B cell (primary cell): ENCODE results near the gene PARD3B. TPM values are rescaled to one million over a fixed set of nuclear protein-coding genes. Genes with fewer than 3 reads are reported as not detected.

Source experiments
- ATAC-seq: fragments of 200-7000 bp; cut with Tn5 transposase; one replicate; pipeline ENCODE4 v1.10.0; 2021; ENCODE audit warnings: low read depth, mild to moderate bottlenecking, moderate number of reproducible peaks, moderate library complexity
- CTCF ChIA-PET: fragments of 350-600 bp; sonication (Branson Sonifier 250); formaldehyde crosslinking; loops from one replicate; lab custom pipeline; 2021; ENCODE audit warnings: antibody characterized with exemption, inconsistent platforms; lab: Charles Lee
- POLR2A ChIA-PET: fragments of 350-600 bp; sonication (Branson Sonifier 250); formaldehyde crosslinking; loops from one replicate; lab custom pipeline; 2021; ENCODE audit warnings: antibody characterized with exemption; lab: Charles Lee
- DNase-seq: peaks from one replicate; pipeline ENCODE4 v3.0.0; 2013
- H2AFZ ChIP-seq: 2 replicates; pipeline ENCODE4 v1.6.1; 2012; ENCODE audit warnings: mild to moderate bottlenecking, low read depth, low read length; ENCODE audit not compliant: insufficient read depth, poor library complexity, severe bottlenecking
- H3K27ac ChIP-seq, 2 donors: 1 replicate in 1 of 2; 2 replicates in 1 of 2; pipeline ENCODE4 v1.5.1; 2012 to 2013; ENCODE audit warnings: low read length in 2 of 2, mild to moderate bottlenecking in 2 of 2, moderate library complexity in 1 of 2
- H3K27me3 ChIP-seq, 4 experiments: fragments of 200-600 bp in 1 of 4; sonication (generic) in 1 of 4; replicated peaks in 1 of 4; 1 replicate in 2 of 4; 2 replicates in 2 of 4; pipeline versions ENCODE4 v1.6.1 to v1.7.0; 2013 to 2016; ENCODE audit warnings: low read length in 3 of 4, mild to moderate bottlenecking in 2 of 4, mixed read lengths in 1 of 4, moderate library complexity in 1 of 4; ENCODE audit not compliant: insufficient read depth in 4 of 4, control insufficient read depth in 3 of 4; ENCODE audit errors: control extremely low read depth in 1 of 4
- H3K36me3 ChIP-seq, 2 experiments: replicated peaks in 1 of 2; 1 replicate in 1 of 2; 2 replicates in 1 of 2; pipeline versions ENCODE4 v1.6.1 to v1.7.1; 2013; ENCODE audit warnings: low read length in 1 of 2; ENCODE audit not compliant: insufficient read depth in 2 of 2, control insufficient read depth in 1 of 2; ENCODE audit errors: control extremely low read depth in 1 of 2, extremely low read depth in 1 of 2
- H3K4me1 ChIP-seq, 2 donors: fragments of 200-600 bp in 1 of 2; sonication (generic) in 1 of 2; 1 replicate in 1 of 2; 2 replicates in 1 of 2; pipeline versions ENCODE4 v1.5.1 to v1.6.1; 2013 to 2017; ENCODE audit warnings: low read length in 2 of 2; ENCODE audit not compliant: control insufficient read depth in 2 of 2, insufficient read depth in 2 of 2
- H3K4me2 ChIP-seq: replicated peaks from 2 replicates; pipeline ENCODE3; 2012; ENCODE audit warnings: mild to moderate bottlenecking, low read depth, low read length; ENCODE audit not compliant: poor library complexity, severe bottlenecking
- H3K4me3 ChIP-seq, 5 experiments: fragments of 200-600 bp in 1 of 5; sonication (generic) in 1 of 5; 1 replicate in 3 of 5; 2 replicates in 2 of 5; pipeline versions ENCODE4 v1.5.1 to v1.7.0; 2011 to 2016; ENCODE audit warnings: low read length in 4 of 5, mild to moderate bottlenecking in 4 of 5, low read depth in 2 of 5, control low read depth in 1 of 5, moderate library complexity in 1 of 5; ENCODE audit not compliant: insufficient read depth in 1 of 5; ENCODE audit errors: control extremely low read depth in 1 of 5, extremely low read depth in 1 of 5
- H3K79me2 ChIP-seq: fragments of 200-600 bp; sonication (generic); one replicate; pipeline ENCODE4 v1.6.0; 2016; ENCODE audit warnings: low read length; ENCODE audit not compliant: control insufficient read depth, insufficient read depth
- H3K9ac ChIP-seq: fragments of 200-600 bp; sonication (generic); 2 replicates; pipeline ENCODE4 v1.6.1; 2017; ENCODE audit warnings: mild to moderate bottlenecking, low read length, moderate library complexity
- H3K9me3 ChIP-seq, 3 donors: one replicate each; pipeline versions ENCODE4 v1.6.1 to v1.7.1; 2013; ENCODE audit warnings: low read length in 2 of 3; ENCODE audit not compliant: control insufficient read depth in 2 of 3, insufficient read depth in 1 of 3; ENCODE audit errors: control extremely low read depth in 1 of 3
- H4K20me1 ChIP-seq: 2 replicates; pipeline ENCODE4 v1.6.0; 2012; ENCODE audit warnings: mild to moderate bottlenecking, low read length; ENCODE audit not compliant: insufficient read depth, control insufficient read depth, poor library complexity, severe bottlenecking
- H3K27ac Mint-ChIP-seq: one replicate; pipeline ENCODE4 v1.8.0; 2021; ENCODE audit warnings: mixed read lengths
- H3K27me3 Mint-ChIP-seq: one replicate; pipeline ENCODE4 v1.8.0; 2021; ENCODE audit warnings: mixed read lengths
- H3K4me1 Mint-ChIP-seq: one replicate; pipeline ENCODE4 v1.8.0; 2021; ENCODE audit warnings: mixed read lengths
- H3K4me3 Mint-ChIP-seq: one replicate; pipeline ENCODE4 v1.8.0; 2021; ENCODE audit warnings: mixed read lengths
- H3K9me3 Mint-ChIP-seq: one replicate; pipeline ENCODE4 v1.8.0; 2022; ENCODE audit warnings: mixed read lengths; ENCODE audit not compliant: insufficient read depth
- CTCF ChIP-seq: fragments of 200-600 bp; IDR thresholded peaks from one replicate; pipeline ENCODE4 v1.8.0; 2022; ENCODE audit warnings: antibody characterized with exemption, mild to moderate bottlenecking
- EZH2 ChIP-seq: IDR thresholded peaks from 2 replicates; pipeline ENCODE4 v1.6.1; 2012; ENCODE audit warnings: borderline replicate concordance, low read depth, mild to moderate bottlenecking, moderate library complexity, low read length; ENCODE audit not compliant: insufficient read depth, poor library complexity, severe bottlenecking
- WGBS: methylation state at CpG from one replicate; pipeline ENCODE4 v1.1.5; 2013; ENCODE audit warnings: missing lambda C conversion rate; ENCODE audit not compliant: insufficient coverage; 5-methylcytosine and 5-hydroxymethylcytosine counted together
- intact Hi-C: fragments of 100-400 bp; cut with micrococcal nuclease; formaldehyde crosslinking; loops from one replicate; pipeline ENCODE4 v1.10.0; 2022
- polyA plus RNA-seq: library from polyadenylated mRNA; depleted of rRNA; stranded (reverse); fragments of >200 nt; gene quantifications from 2 replicates; pipeline ENCODE4 v1.2.3, GENCODE V29; 2012
- total RNA-seq, 2 donors: library from RNA; stranded (reverse); fragments of 120-200 nt in 1 of 2; gene quantifications; 1 replicate in 1 of 2; 2 replicates in 1 of 2; pipeline versions ENCODE4 v1.2.3 to v1.2.4, GENCODE V29; 2013 to 2022

PARD3B gene
- total and polyA plus RNA-seq, 2 donors (not counting 1 experiment from before 2014, with no cell fraction given): not detected

- DNase-seq: no peak
- H3K27me3 Mint-ChIP-seq: no peaks in the 10 kb centered on the region
- H3K4me1 Mint-ChIP-seq: no peaks in the 10 kb centered on the region
- no peak overlapping the region for H2AFZ ChIP-seq
- no peak overlapping the region for H3K4me3 Mint-ChIP-seq
- TF ChIP-seq CTCF (no peak), EZH2 (no peak)
- ChIA-PET POLR2A (no interaction called here), CTCF (no interaction called here)
- H3K79me2 ChIP-seq: no peaks in the 10 kb centered on the region
- H3K9ac ChIP-seq: no peak overlapping the region
- H3K4me2 ChIP-seq: no peak overlapping the region
- no peaks in the 10 kb centered on the region for H3K36me3 ChIP-seq
- no peaks in the 10 kb centered on the region for H3K4me1 ChIP-seq
- peaks cover 3% of the 10 kb centered on the region for H3K9me3 Mint-ChIP-seq
- H3K27ac ChIP-seq: no peak overlapping the region
- intact Hi-C loops: no loop called here
- H3K27ac Mint-ChIP-seq: no peak overlapping the region
- H4K20me1 ChIP-seq: no peaks in the 10 kb centered on the region
- H3K27me3 ChIP-seq: no peaks in the 10 kb centered on the region
- H3K4me3 ChIP-seq: no peak overlapping the region
- no CpG with 5 or more reads among the region's 3 CpGs for WGBS
- peaks cover 0 to 1% (median 0%) of the 10 kb centered on the region in 3 donors for H3K9me3 ChIP-seq
- ATAC-seq: no peak
Observed at GRCh38 chr2:205511641-205512040, 966.4 kb downstream of the PARD3B start.

- ATAC-seq: no peak
- no CpG with 5 or more reads among the region's 4 CpGs for WGBS
- H2AFZ ChIP-seq: no peak overlapping the region
- no peaks in the 10 kb centered on the region for H4K20me1 ChIP-seq
- no peak for TF ChIP-seq EZH2
- TF ChIP-seq CTCF: no peak
- H3K27me3 ChIP-seq: peaks cover 0 to 3% (median 0%) of the 10 kb centered on the region in 4 experiments
- no peak overlapping the region for H3K9ac ChIP-seq
- intact Hi-C loops: no loop called here
- Mint-ChIP-seq H3K4me3 (no peak overlapping the region), H3K9me3 (peaks cover 3% of the 10 kb centered on the region), H3K27me3 (peaks cover 15% of the 10 kb centered on the region), H3K27ac (no peak overlapping the region), H3K4me1 (no peaks in the 10 kb centered on the region)
- no peak overlapping the region for H3K4me3 ChIP-seq
- no peak for DNase-seq
- POLR2A ChIA-PET: no interaction called here
- no peaks in the 10 kb centered on the region for H3K79me2 ChIP-seq
- no peaks in the 10 kb centered on the region for H3K4me1 ChIP-seq
- H3K27ac ChIP-seq: no peak overlapping the region
- H3K9me3 ChIP-seq: peaks cover 5 to 8% (median 5%) of the 10 kb centered on the region in 3 donors
- CTCF ChIA-PET: no interaction called here
- H3K36me3 ChIP-seq: no peaks in the 10 kb centered on the region
- no peak overlapping the region for H3K4me2 ChIP-seq
Observed at GRCh38 chr2:205520311-205520710, 975.0 kb downstream of the PARD3B start.
